Transverse colon (tissue), 4 donors: ENCODE results near the gene HIVEP2. TPM values are rescaled to one million over a fixed set of nuclear protein-coding genes. Genes with fewer than 3 reads are reported as not detected.

Source experiments
- DNase-seq: peaks from one replicate; pipeline ENCODE4 v3.0.0-alpha.2; 2019
- H3K27ac ChIP-seq, 4 donors: fragments of 200-600 bp; sonication (generic); 2 replicates each; pipeline ENCODE4 v1.5.1; 2016 to 2018; ENCODE audit warnings: inconsistent platforms in 4 of 4
- H3K27me3 ChIP-seq: fragments of 200-600 bp; sonication (generic); 2 replicates; pipeline ENCODE4 v1.5.1; 2017; ENCODE audit warnings: inconsistent platforms
- H3K36me3 ChIP-seq, 4 donors: fragments of 200-600 bp; sonication (generic); 2 replicates each; pipeline ENCODE4 v1.5.1; 2017 to 2019; ENCODE audit warnings: inconsistent platforms in 4 of 4
- H3K4me1 ChIP-seq, 4 donors: fragments of 200-600 bp; sonication (generic); 2 replicates each; pipeline ENCODE4 v1.5.1; 2017 to 2020; ENCODE audit warnings: inconsistent platforms in 4 of 4
- H3K4me3 ChIP-seq, 4 donors: fragments of 200-600 bp; sonication (generic); 1 replicate in 1 of 4; 2 replicates in 3 of 4; pipeline versions ENCODE4 v1.5.1 to v1.6.1; 2017 to 2019; ENCODE audit warnings: inconsistent platforms in 4 of 4
- H3K9me3 ChIP-seq, 2 donors: fragments of 200-600 bp; sonication (generic); 2 replicates each; pipeline ENCODE4 v1.5.1; 2017 to 2019; ENCODE audit warnings: inconsistent platforms in 2 of 2
- EP300 ChIP-seq: sonication (generic); formaldehyde crosslinking; IDR thresholded peaks from one replicate; pipeline ENCODE4 v1.6.1; 2017; ENCODE audit warnings: antibody characterized with exemption, low read depth
- POLR2A ChIP-seq: fragments of 450-650 bp; IDR thresholded peaks from one replicate; pipeline ENCODE4 v1.6.1; 2016; ENCODE audit warnings: antibody characterized with exemption, mild to moderate bottlenecking, moderate library complexity
- POLR2AphosphoS5 ChIP-seq, 3 donors: sonication (generic); formaldehyde crosslinking; IDR thresholded peaks; one replicate each; pipeline ENCODE4 v1.6.1; 2016; ENCODE audit warnings: antibody characterized with exemption in 3 of 3
- WGBS, 2 donors: methylation state at CpG; one replicate each; pipeline ENCODE4 v1.1.5; 2018; ENCODE audit warnings: low coverage in 1 of 2; 5-methylcytosine and 5-hydroxymethylcytosine counted together
- in situ Hi-C, 4 donors: fragments of 200-750 bp; cut with MboI; loops; one replicate each; pipeline versions ENCODE4 v1.15.0 to v1.15.1; 2017; ENCODE audit warnings: low sequenced_read_pairs in 3 of 4, low pct_ligation_motif_present in 1 of 4, low pct_unique_long_range_greater_than_20kb in 1 of 4
- intact Hi-C: fragments of 100-400 bp; cut with DNase I; formaldehyde crosslinking; loops from one replicate; pipeline ENCODE4 v1.15.1; 2023; ENCODE audit warnings: low total_unique reads
- total RNA-seq, 4 donors: library from RNA; depleted of rRNA; stranded (reverse); fragments of >200 nt; gene quantifications; one replicate each; pipeline ENCODE4 v1.1.0, GENCODE V29; 2016
- TF ChIP-seq, protein P1 (sequence below), 5 experiments: fragments of 200-600 bp in 3 of 5; fragments of 450-650 bp in 2 of 5; sonication (generic) in 3 of 5; IDR thresholded peaks; 1 replicate in 2 of 5; 2 replicates in 3 of 5; pipeline ENCODE4 v1.5.1; 2016 to 2017; ENCODE audit warnings: antibody characterized with exemption in 5 of 5, inconsistent platforms in 3 of 5, mild to moderate bottlenecking in 2 of 5, moderate library complexity in 1 of 5

HIVEP2 gene
- total RNA-seq, 4 donors from 2014 or later = 10.0 to 22.5 (median 13.7) TPM

GRCh38 chr6:142824426-142824825 is 120.5 kb downstream of the HIVEP2 start:
- Histone ChIP-seq H3K4me3 (no peak overlapping the region), H3K36me3 (no peaks in the 10 kb centered on the region), H3K9me3 (no peaks in the 10 kb centered on the region), H3K27me3 (no peaks in the 10 kb centered on the region), H3K4me1 (peaks cover 6 to 57% (median 22%) of the 10 kb centered on the region in 4 donors), H3K27ac (no peak overlapping the region)
- in situ Hi-C loops = no loop called here
- no peak for DNase-seq
- TF ChIP-seq, protein P1, sequence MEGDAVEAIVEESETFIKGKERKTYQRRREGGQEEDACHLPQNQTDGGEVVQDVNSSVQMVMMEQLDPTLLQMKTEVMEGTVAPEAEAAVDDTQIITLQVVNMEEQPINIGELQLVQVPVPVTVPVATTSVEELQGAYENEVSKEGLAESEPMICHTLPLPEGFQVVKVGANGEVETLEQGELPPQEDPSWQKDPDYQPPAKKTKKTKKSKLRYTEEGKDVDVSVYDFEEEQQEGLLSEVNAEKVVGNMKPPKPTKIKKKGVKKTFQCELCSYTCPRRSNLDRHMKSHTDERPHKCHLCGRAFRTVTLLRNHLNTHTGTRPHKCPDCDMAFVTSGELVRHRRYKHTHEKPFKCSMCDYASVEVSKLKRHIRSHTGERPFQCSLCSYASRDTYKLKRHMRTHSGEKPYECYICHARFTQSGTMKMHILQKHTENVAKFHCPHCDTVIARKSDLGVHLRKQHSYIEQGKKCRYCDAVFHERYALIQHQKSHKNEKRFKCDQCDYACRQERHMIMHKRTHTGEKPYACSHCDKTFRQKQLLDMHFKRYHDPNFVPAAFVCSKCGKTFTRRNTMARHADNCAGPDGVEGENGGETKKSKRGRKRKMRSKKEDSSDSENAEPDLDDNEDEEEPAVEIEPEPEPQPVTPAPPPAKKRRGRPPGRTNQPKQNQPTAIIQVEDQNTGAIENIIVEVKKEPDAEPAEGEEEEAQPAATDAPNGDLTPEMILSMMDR (IDR thresholded peaks at IDR 0.05) = no peak
- no peak for TF ChIP-seq POLR2A
- 59 to 100% methylated on average over 1 to 3 of the region's 3 CpGs for WGBS, 2 donors
- intact Hi-C loops = no loop called here

GRCh38 chr6:142823256-142823902 is 121.6 kb downstream of the HIVEP2 start:
- no peak for DNase-seq
- WGBS, 2 donors = 84 to 90% methylated on average over 8 to 10 of the region's 10 CpGs
- intact Hi-C loops (no loop called here), in situ Hi-C loops (no loop called here)
- TF ChIP-seq POLR2AphosphoS5 (IDR thresholded peaks at IDR 0.05) (no peak), EP300 (no peak), POLR2A (no peak)
- TF ChIP-seq, protein P1 (IDR thresholded peaks at IDR 0.05) = no peak
- no peak overlapping the region for H3K4me3 ChIP-seq
- H3K36me3 ChIP-seq = no peaks in the 10 kb centered on the region
- H3K9me3 ChIP-seq = no peaks in the 10 kb centered on the region
- no peak overlapping the region for H3K27ac ChIP-seq
- H3K27me3 ChIP-seq = no peaks in the 10 kb centered on the region
- H3K4me1 ChIP-seq = peaks cover 12 to 66% (median 25%) of the 10 kb centered on the region in 4 donors

GRCh38 chr6:142822842-142823241 is 122.1 kb downstream of the HIVEP2 start:
- intact Hi-C loops (no loop called here), in situ Hi-C loops (no loop called here)
- TF ChIP-seq POLR2A (no peak), EP300 (no peak), POLR2AphosphoS5 (IDR thresholded peaks at IDR 0.05) (no peak)
- TF ChIP-seq, protein P1 (IDR thresholded peaks at IDR 0.05) = no peak
- Histone ChIP-seq H3K4me3 (no peak overlapping the region), H3K27me3 (no peaks in the 10 kb centered on the region), H3K36me3 (no peaks in the 10 kb centered on the region), H3K4me1 (peaks cover 12 to 60% (median 19%) of the 10 kb centered on the region in 4 donors), H3K27ac (no peak overlapping the region), H3K9me3 (no peaks in the 10 kb centered on the region)
- DNase-seq = no peak
- WGBS, 2 donors = 70 to 80% methylated on average over 1 to 3 of the region's 3 CpGs

DNA sequence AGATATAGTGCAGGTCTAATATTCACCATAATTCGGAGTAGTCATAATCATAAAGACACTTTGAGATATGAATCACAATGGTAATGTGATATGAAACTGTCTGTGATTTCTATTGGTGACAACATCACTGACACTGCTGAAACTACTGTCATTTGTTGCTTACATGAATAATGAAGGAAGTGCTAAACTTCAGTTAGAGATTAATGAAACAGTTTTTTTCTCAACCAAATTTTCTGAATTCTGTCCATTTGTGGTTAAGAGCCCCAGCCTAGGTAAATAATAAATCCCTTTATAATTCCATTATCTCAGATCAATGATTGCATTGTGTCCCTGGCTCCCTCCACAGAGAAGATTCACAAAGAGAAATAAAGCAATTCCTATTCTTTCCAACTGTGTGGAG is 122.6 kb downstream of the HIVEP2 start:
- intact Hi-C loops (no loop called here), in situ Hi-C loops (no loop called here)
- Histone ChIP-seq H3K27me3 (no peaks in the 10 kb centered on the region), H3K4me1 (peaks cover 8 to 56% (median 16%) of the 10 kb centered on the region in 4 donors), H3K36me3 (no peaks in the 10 kb centered on the region), H3K9me3 (no peaks in the 10 kb centered on the region), H3K4me3 (no peak overlapping the region), H3K27ac (no peak overlapping the region)
- WGBS, 2 donors = 80 to 82% methylated on average over 1 of the region's 1 CpG
- DNase-seq = no peak
- TF ChIP-seq EP300 = no peak
- no peak for TF ChIP-seq POLR2AphosphoS5 (IDR thresholded peaks at IDR 0.05)
- TF ChIP-seq, protein P1 (IDR thresholded peaks at IDR 0.05) = no peak
- no peak for TF ChIP-seq POLR2A
